Measurements from ENCODE around the gene NUPR1.
"Not testable (repeated sequence)": the region's sequence is repeated elsewhere in the genome, so short reads cannot be mapped to it uniquely, and the experiment has no call there.

DNA sequence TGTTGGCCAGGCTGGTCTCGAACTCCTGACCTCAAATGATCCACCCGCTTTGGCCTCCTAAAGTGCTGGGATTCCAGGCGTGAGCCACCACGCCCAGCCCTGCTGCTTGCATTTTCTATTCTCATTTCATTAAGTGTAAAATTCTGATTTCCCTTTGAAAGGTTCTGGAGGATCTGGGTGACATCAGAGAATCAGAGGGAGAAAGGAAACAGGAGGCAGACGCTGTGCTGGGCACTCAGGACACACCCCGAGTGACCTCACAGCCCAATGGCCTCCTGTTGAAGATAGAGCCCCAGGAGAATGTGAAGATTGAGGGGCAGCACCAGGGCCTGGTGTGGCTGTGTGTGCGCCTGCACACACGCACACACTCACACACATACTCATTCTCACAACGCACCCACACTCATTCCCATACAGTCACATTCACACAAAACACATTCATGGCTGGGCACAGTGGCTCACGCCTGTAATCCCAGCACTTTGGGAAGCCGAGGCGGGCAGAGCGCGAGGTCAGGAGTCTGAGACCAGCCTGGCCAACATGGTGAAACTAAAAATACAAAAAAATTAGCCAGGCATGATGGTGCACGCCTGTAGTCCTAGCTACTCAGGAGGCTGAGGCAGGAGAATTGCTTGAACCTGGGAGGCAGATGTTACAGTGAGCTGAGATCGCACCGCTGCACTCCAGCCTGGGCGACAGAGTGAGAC, 38.1 kb downstream of the NUPR1 start:
- TF ChIP-seq POLR2A (IDR thresholded peaks at IDR 0.05; ENCODE audit: low read depth, low read length); TAF1 (IDR thresholded peaks at IDR 0.05; ENCODE audit: low read depth, low read length); POLR2AphosphoS5 (IDR thresholded peaks at IDR 0.05; ENCODE audit: low read depth, low read length); PAX5 (IDR thresholded peaks at IDR 0.05; ENCODE audit: insufficient read depth, low read length, severe bottlenecking); SPI1 (IDR thresholded peaks at IDR 0.05; ENCODE audit: low read depth, low read length); POU2F2 (IDR thresholded peaks at IDR 0.05; ENCODE audit: low read depth, low read length): not testable (repeated sequence)

All from GM12891 (cell line).